Measurements from ENCODE around the gene CDH13.

GRCh38 chr16:83040174-83040573 lies 413.4 kb downstream of the CDH13 start:
- TF ChIP-seq CTCF (IDR thresholded peaks at IDR 0.05; ENCODE audit: insufficient read depth, low read length) (no peak), POLR2AphosphoS5 (IDR thresholded peaks at IDR 0.05; ENCODE audit: low read depth) (no peak)
